Loucy (cell line): Measurements from ENCODE around the gene CD19.

Experiments used
- CTCF ChIP-seq: fragments of 200-600 bp; sonication (generic); conservative IDR thresholded peaks from 2 replicates; pipeline ENCODE4 v1.5.1; 2014; ENCODE audit warnings: mild to moderate bottlenecking, antibody characterized with exemption, low read length
- EZH2phosphoT487 ChIP-seq: fragments of 200-600 bp; IDR thresholded peaks from 2 replicates; pipeline ENCODE4 v1.6.1; 2018; ENCODE audit warnings: antibody characterized with exemption, mild to moderate bottlenecking, moderate library complexity, borderline replicate concordance

GRCh38 chr16:28983644-28984043, 51.9 kb downstream of the CD19 start:
- no peak for TF ChIP-seq CTCF
- TF ChIP-seq EZH2phosphoT487: no peak
